ENCODE measurements around the gene SMIM27.

DNA sequence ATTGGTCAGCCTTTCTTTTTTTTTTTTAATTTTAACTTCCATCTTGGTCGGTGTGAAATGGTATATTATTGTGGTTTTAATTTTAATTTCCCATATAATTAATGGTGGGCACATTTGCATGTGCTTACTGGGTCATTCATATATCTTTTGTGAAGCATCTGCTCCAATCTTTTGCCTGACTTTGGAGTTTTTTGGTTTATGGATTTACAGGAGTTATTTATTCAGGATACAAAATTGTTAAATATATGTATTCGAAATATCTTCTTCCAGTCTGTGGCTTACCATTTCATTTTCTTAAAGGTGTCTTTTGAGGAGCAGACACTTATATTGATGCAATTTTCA, 25.4 kb upstream of the SMIM27 start:
- no peak for TF ChIP-seq POLR2A (IDR thresholded peaks at IDR 0.05)
- TF ChIP-seq, protein P1, sequence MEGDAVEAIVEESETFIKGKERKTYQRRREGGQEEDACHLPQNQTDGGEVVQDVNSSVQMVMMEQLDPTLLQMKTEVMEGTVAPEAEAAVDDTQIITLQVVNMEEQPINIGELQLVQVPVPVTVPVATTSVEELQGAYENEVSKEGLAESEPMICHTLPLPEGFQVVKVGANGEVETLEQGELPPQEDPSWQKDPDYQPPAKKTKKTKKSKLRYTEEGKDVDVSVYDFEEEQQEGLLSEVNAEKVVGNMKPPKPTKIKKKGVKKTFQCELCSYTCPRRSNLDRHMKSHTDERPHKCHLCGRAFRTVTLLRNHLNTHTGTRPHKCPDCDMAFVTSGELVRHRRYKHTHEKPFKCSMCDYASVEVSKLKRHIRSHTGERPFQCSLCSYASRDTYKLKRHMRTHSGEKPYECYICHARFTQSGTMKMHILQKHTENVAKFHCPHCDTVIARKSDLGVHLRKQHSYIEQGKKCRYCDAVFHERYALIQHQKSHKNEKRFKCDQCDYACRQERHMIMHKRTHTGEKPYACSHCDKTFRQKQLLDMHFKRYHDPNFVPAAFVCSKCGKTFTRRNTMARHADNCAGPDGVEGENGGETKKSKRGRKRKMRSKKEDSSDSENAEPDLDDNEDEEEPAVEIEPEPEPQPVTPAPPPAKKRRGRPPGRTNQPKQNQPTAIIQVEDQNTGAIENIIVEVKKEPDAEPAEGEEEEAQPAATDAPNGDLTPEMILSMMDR (IDR thresholded peaks at IDR 0.05), result no peak
